Activated CD8-positive, alpha-beta T cell treated with anti-CD3 and anti-CD28 coated beads, Interleukin-2, amount 10 ng/mL, durations not matched to agents 7 days and 5 days (primary cell): ENCODE data around the gene FAM120A. TPM values are rescaled to one million over a fixed set of nuclear protein-coding genes. Genes with fewer than 3 reads are reported as not detected.

Experiments
- ATAC-seq: fragments of 150-1000 bp; cut with Tn5 transposase; one replicate; pipeline ENCODE4 v1.10.0; 2021; ENCODE audit warnings: moderate library complexity
- CTCF ChIA-PET: fragments of 350-600 bp; sonication (Branson Sonifier 250); formaldehyde crosslinking; loops from one replicate; lab custom pipeline; 2021; ENCODE audit warnings: antibody characterized with exemption; lab: Charles Lee
- POLR2A ChIA-PET: fragments of 350-600 bp; sonication (Branson Sonifier 250); formaldehyde crosslinking; loops from one replicate; lab custom pipeline; 2021; ENCODE audit warnings: antibody characterized with exemption; lab: Charles Lee
- DNase-seq: peaks from one replicate; pipeline ENCODE4 v3.0.0-alpha.2; 2020
- H3K27ac Mint-ChIP-seq: one replicate; pipeline ENCODE4 v1.8.0; 2021; ENCODE audit warnings: mild to moderate bottlenecking, mixed read lengths
- H3K27me3 Mint-ChIP-seq: one replicate; pipeline ENCODE4 v1.8.0; 2021; ENCODE audit warnings: low read depth, mixed read lengths
- H3K36me3 Mint-ChIP-seq: one replicate; pipeline ENCODE4 v1.8.0; 2021; ENCODE audit warnings: low read depth, mixed read lengths
- H3K4me1 Mint-ChIP-seq: one replicate; pipeline ENCODE4 v1.8.0; 2021; ENCODE audit warnings: low read depth, mixed read lengths
- H3K4me3 Mint-ChIP-seq: one replicate; pipeline ENCODE4 v1.8.0; 2021; ENCODE audit warnings: mild to moderate bottlenecking, mixed read lengths
- H3K9me3 Mint-ChIP-seq: one replicate; pipeline ENCODE4 v1.8.0; 2022; ENCODE audit warnings: mixed read lengths; ENCODE audit not compliant: insufficient read depth
- total RNA-seq, 2 experiments: library from RNA; stranded (reverse); gene quantifications; one replicate each; pipeline ENCODE4 v1.2.3, GENCODE V29; 2021

FAM120A gene
- total RNA-seq, 2 experiments from 2014 or later = 139 to 141 TPM

DNA sequence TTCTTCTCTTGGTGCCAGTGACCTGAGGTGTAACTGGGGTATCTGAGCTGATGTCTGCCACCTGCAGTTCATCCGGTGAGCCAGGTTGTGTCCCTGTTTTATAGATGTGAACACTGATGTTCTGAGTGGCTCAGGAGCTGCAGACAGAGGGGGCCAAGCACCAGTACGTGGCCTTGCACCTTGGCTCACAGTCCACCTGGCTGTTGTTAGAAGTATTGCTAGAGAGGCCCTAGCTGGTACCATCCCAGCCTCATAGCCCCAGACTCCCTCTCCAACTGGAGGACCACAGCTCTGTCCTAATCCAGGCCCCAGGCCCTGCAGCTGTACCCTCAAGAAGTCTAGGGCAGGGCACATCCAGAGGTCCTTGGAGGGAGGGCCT, 141.1 kb downstream of the FAM120A start:
- ChIA-PET CTCF (interaction anchor here (2.1 kb wide), 1 partner anchor 27 kb away, joined by 5 read pairs; no protein-coding TSS in a partner anchor), POLR2A (no interaction called here)
- no peak for ATAC-seq
- no peaks in the 10 kb centered on the region for H3K9me3 Mint-ChIP-seq
- H3K36me3 Mint-ChIP-seq = no peaks in the 10 kb centered on the region
- H3K4me1 Mint-ChIP-seq = peaks cover 16% of the 10 kb centered on the region
- H3K27ac Mint-ChIP-seq = no peak overlapping the region
- H3K27me3 Mint-ChIP-seq = no peaks in the 10 kb centered on the region
- no peak overlapping the region for H3K4me3 Mint-ChIP-seq
- peak; percentile 20 for DNase-seq

DNA sequence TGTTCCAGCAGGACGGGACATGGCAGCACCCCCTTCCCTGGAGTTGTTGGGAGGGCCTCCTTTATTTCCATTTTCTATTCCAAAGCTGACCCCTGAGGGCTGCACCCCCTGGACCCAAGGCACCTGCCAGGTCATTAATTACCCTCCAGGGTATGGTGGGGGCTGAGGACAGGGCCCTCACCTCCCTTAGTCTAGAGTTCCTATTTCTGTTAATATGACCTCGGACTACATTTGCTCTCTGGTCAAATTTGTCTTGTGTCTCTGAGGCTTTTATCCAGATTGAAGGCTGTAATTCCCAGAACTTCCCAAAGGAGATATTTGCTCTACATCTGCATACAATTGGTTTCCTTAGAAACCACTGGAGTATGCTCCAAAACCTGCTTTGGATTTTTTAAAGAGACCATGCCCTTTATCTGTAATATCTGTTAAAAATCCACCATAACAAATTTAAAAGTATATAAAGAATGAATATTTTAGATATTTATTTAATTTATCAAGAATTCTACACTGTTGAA, 141.7 kb downstream of the FAM120A start:
- ChIA-PET CTCF (interaction anchor here (2.1 kb wide), 1 partner anchor 27 kb away, joined by 5 read pairs; no protein-coding TSS in a partner anchor), POLR2A (no interaction called here)
- DNase-seq (peak; percentile 11), ATAC-seq (no peak)
- H3K4me3 Mint-ChIP-seq = no peak overlapping the region
- H3K27ac Mint-ChIP-seq = no peak overlapping the region
- H3K27me3 Mint-ChIP-seq = no peaks in the 10 kb centered on the region
- H3K4me1 Mint-ChIP-seq = peaks cover 20% of the 10 kb centered on the region
- H3K9me3 Mint-ChIP-seq = no peaks in the 10 kb centered on the region
- H3K36me3 Mint-ChIP-seq = no peaks in the 10 kb centered on the region

DNA sequence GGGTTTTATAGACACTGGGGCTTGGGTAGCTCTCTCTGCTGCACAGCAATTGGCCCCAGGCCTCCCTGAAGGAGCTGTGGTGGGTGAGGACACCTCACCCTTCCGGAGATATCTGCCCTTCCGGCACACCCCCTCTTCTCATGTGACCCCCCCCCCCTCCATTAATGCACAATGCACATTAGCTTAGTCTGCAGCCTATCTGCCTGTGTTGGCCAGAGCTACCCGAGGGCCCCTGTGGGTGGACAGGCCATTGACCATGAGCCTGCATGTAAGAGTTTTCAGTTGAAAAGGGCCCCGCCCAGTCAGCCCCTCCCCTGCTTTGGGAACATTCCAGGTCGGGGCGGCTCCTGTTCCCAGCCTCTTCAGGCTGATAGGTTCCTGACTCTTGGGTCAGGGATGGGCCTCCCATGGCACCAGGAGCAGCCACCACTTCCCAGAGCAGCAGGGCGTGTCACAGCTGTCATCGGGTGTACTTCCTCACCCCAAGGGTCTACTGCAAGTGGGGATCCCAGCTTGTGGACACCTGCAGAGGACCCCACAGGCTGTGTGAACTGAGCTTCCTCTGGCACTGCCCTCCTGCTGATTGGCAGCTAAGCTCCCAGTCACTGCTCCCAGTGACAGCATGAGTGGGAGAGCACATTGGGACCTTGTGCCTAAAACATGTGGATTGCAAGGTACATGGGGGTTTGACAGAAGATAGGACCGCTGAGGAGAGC, 142.7 kb downstream of the FAM120A start:
- no peak overlapping the region for H3K27ac Mint-ChIP-seq
- H3K27me3 Mint-ChIP-seq = no peaks in the 10 kb centered on the region
- H3K4me1 Mint-ChIP-seq = peaks cover 23% of the 10 kb centered on the region
- CTCF ChIA-PET = interaction anchor here (2.1 kb wide), 1 partner anchor 28 kb away, joined by 5 read pairs; no protein-coding TSS in a partner anchor
- no peak overlapping the region for H3K4me3 Mint-ChIP-seq
- H3K36me3 Mint-ChIP-seq = no peaks in the 10 kb centered on the region
- no peaks in the 10 kb centered on the region for H3K9me3 Mint-ChIP-seq
- DNase-seq (peak; percentile 14), ATAC-seq (no peak)
- POLR2A ChIA-PET = no interaction called here

- H3K27me3 Mint-ChIP-seq = no peaks in the 10 kb centered on the region
- H3K36me3 Mint-ChIP-seq = no peaks in the 10 kb centered on the region
- H3K4me3 Mint-ChIP-seq = no peak overlapping the region
- ChIA-PET CTCF (no interaction called here), POLR2A (no interaction called here)
- DNase-seq (peak; percentile 5), ATAC-seq (no peak)
- no peaks in the 10 kb centered on the region for H3K9me3 Mint-ChIP-seq
- peaks cover 29% of the 10 kb centered on the region for H3K4me1 Mint-ChIP-seq
- H3K27ac Mint-ChIP-seq = no peak overlapping the region
Measured at GRCh38 chr9:93595461-93595860, 144.0 kb downstream of the FAM120A start.

- Mint-ChIP-seq H3K36me3 (no peaks in the 10 kb centered on the region), H3K4me3 (no peak overlapping the region), H3K9me3 (no peaks in the 10 kb centered on the region), H3K27me3 (no peaks in the 10 kb centered on the region), H3K4me1 (peaks cover 34% of the 10 kb centered on the region), H3K27ac (no peak overlapping the region)
- DNase-seq (no peak), ATAC-seq (no peak)
- CTCF ChIA-PET = no interaction called here
- POLR2A ChIA-PET = no interaction called here
Measured at GRCh38 chr9:93595861-93596365, 144.4 kb downstream of the FAM120A start.

GRCh38 chr9:93596399-93596798, 144.9 kb downstream of the FAM120A start:
- no peak for ATAC-seq
- DNase-seq = no peak
- Mint-ChIP-seq H3K9me3 (no peaks in the 10 kb centered on the region), H3K27me3 (no peaks in the 10 kb centered on the region), H3K36me3 (no peaks in the 10 kb centered on the region), H3K27ac (no peak overlapping the region), H3K4me3 (no peak overlapping the region), H3K4me1 (peaks cover 36% of the 10 kb centered on the region)
- POLR2A ChIA-PET = no interaction called here
- CTCF ChIA-PET = no interaction called here

DNA sequence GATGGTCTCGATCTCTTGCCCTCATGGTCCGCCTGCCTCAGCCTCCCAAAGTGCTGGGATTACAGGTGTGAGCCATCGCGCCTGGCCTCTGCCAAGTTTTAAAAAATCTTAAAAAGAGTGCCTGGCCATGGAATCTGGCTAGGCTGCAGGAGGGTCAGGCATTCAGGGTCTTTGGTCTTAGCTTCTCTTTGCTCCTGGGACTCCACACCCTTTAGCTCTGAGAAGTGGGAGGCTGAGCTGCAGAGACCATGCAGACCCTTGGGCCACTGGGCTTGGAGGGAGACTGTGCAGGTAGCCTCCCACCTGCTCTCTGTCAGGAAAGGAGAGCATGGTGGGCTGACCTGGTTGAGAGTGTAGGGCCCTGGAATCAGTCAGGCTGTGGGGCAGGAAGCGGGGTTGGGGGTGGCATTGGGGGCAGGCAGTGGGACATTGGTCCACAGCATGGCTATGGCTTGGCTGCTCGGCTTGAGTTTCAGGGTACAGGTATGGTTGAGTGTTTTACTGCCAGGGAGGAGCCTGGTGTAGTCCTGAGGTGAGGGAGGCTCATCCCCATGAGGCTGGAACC, 145.7 kb downstream of the FAM120A start:
- ChIA-PET POLR2A (no interaction called here), CTCF (no interaction called here)
- Mint-ChIP-seq H3K9me3 (no peaks in the 10 kb centered on the region), H3K27me3 (no peaks in the 10 kb centered on the region), H3K4me3 (no peak overlapping the region), H3K36me3 (no peaks in the 10 kb centered on the region), H3K4me1 (peaks cover 36% of the 10 kb centered on the region), H3K27ac (peak overlapping the region; percentile 43)
- ATAC-seq (no peak), DNase-seq (no peak)

- Mint-ChIP-seq H3K4me3 (no peak overlapping the region), H3K36me3 (no peaks in the 10 kb centered on the region), H3K27ac (peak overlapping the region; percentile 80), H3K9me3 (no peaks in the 10 kb centered on the region), H3K4me1 (peaks cover 36% of the 10 kb centered on the region), H3K27me3 (no peaks in the 10 kb centered on the region)
- ChIA-PET CTCF (no interaction called here), POLR2A (no interaction called here)
- no peak for DNase-seq
- no peak for ATAC-seq
Measured at GRCh38 chr9:93597871-93598646, 146.6 kb downstream of the FAM120A start.

DNA sequence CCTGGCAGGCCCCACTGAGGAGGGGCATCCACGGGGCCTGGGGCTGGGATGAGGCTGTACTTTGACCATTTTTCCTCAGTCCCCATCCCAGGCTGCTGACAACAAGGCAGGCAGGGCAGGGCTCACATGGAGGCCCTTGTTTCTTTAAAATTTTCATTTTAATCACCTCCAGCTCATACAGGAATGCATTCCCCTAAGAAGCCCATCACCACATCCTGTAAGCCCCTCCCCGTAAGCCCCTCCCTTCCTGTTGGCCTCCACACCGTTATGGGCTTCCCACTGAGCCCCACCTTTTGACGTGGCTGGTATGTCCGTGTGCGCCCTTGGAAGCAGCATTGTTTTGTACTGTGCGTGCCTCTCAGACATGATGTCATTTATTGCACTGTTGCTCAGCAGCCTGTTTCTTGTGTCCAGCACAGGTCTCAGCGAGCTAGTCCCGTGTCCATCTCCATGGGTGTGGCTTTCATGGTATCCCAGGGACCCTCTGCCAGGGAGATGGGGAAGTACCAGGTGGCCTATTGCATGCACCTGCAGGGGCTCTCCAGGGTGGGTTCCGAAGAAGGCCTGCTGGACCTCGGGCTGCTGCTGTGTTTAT, 147.3 kb downstream of the FAM120A start:
- CTCF ChIA-PET = no interaction called here
- Mint-ChIP-seq H3K27ac (peak overlapping the region; percentile 80), H3K36me3 (no peaks in the 10 kb centered on the region), H3K4me3 (no peak overlapping the region), H3K9me3 (no peaks in the 10 kb centered on the region), H3K4me1 (peaks cover 36% of the 10 kb centered on the region), H3K27me3 (no peaks in the 10 kb centered on the region)
- no peak for ATAC-seq
- DNase-seq = no peak
- POLR2A ChIA-PET = no interaction called here

DNA sequence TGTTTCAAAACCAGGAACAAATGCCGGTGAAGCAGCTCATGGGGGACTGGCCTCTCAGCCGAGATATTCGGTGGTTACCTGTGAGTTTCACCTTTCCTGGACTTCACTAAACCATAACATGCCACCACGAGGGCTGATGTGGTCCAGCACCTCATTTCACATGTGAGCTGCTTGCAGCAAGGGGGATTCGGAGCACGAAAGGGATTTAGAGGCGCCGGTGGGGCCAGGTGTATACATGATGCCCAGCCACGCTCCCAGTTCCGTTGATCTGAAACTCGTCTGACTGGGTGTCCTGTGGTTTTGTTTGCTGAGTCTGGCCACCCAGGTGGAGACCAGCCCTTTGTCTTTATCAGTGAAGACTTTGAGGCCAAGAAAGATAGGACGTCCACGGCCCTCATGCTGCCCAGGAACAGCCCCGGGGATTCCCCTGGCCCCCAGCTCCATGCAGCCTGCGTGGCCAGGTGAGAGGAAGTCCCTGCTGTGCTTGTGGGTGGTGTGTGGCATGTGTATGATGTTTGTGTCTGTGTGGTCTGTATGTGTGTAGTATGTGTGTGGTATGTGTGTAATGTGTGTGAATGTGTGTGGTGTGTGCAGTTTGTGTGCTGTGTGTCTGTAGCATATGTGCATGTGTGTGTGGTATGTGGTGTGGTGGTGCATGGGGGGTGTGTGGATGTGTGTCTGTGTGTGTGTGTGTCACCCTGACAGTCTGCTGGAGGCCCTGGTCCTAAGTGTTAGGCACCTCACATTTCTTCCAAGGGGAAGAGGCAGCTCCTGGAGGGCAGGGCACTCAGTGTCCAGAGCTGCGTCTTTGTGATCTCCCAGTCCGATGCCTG, 148.3 kb downstream of the FAM120A start:
- no peaks in the 10 kb centered on the region for H3K9me3 Mint-ChIP-seq
- peaks cover 36% of the 10 kb centered on the region for H3K4me1 Mint-ChIP-seq
- H3K4me3 Mint-ChIP-seq = no peak overlapping the region
- H3K27ac Mint-ChIP-seq = peak overlapping the region; percentile 35
- ChIA-PET CTCF (no interaction called here), POLR2A (no interaction called here)
- DNase-seq (no peak), ATAC-seq (peak; percentile 16)
- H3K36me3 Mint-ChIP-seq = no peaks in the 10 kb centered on the region
- no peaks in the 10 kb centered on the region for H3K27me3 Mint-ChIP-seq

- ATAC-seq = peak; percentile 31
- Mint-ChIP-seq H3K4me1 (peaks cover 36% of the 10 kb centered on the region), H3K27me3 (no peaks in the 10 kb centered on the region), H3K9me3 (no peaks in the 10 kb centered on the region), H3K27ac (no peak overlapping the region), H3K36me3 (no peaks in the 10 kb centered on the region), H3K4me3 (no peak overlapping the region)
- ChIA-PET POLR2A (no interaction called here), CTCF (no interaction called here)
- DNase-seq = no peak
Measured at GRCh38 chr9:93600504-93600903, 149.0 kb downstream of the FAM120A start.
